A673 (cell line): ENCODE data around the gene KPNB1. TPM values are rescaled to one million over a fixed set of nuclear protein-coding genes. Genes with fewer than 3 reads are reported as not detected.

Experiments used
- BruUV-seq: library from RNA; stranded (reverse); fragments of 400-500 nt; replicated peaks from 2 replicates; lab custom pipeline; 2021; lab: Mats Ljungman, UMichigan
- CTCF ChIA-PET: fragments of 300-600 bp; sonication (Branson Sonifier 250); formaldehyde crosslinking; loops from one replicate; lab custom pipeline; 2022; ENCODE audit warnings: antibody characterized with exemption; lab: Charles Lee
- POLR2A ChIA-PET: fragments of 300-600 bp; sonication (Branson Sonifier 250); formaldehyde crosslinking; loops from one replicate; lab custom pipeline; 2022; ENCODE audit warnings: antibody characterized with exemption; ENCODE audit not compliant: low non-redundant PET; lab: Charles Lee
- DNase-seq: peaks from one replicate; pipeline ENCODE4 v3.0.0-alpha.2; 2015; ENCODE audit warnings: low spot score
- H3K27ac ChIP-seq: fragments of 200-600 bp; sonication (generic); 2 replicates; pipeline ENCODE4 v1.5.1; 2016; ENCODE audit warnings: mixed run types, low read depth, mild to moderate bottlenecking, mixed read lengths, antibody characterized with exemption, low read length; ENCODE audit not compliant: poor library complexity, severe bottlenecking
- H3K27me3 ChIP-seq: fragments of 200-600 bp; sonication (generic); replicated peaks from 2 replicates; pipeline ENCODE4 v1.6.1; 2017; ENCODE audit warnings: mixed run types, low read depth, mild to moderate bottlenecking, mixed read lengths, antibody characterized with exemption, low read length; ENCODE audit not compliant: insufficient read depth, poor library complexity
- H3K36me3 ChIP-seq: fragments of 200-600 bp; sonication (generic); 2 replicates; pipeline ENCODE4 v1.6.1; 2016; ENCODE audit warnings: mixed run types, mild to moderate bottlenecking, mixed read lengths, antibody characterized with exemption, low read length; ENCODE audit not compliant: insufficient read depth, poor library complexity, severe bottlenecking
- H3K4me1 ChIP-seq: fragments of 200-600 bp; sonication (generic); 2 replicates; pipeline ENCODE4 v1.6.1; 2017; ENCODE audit warnings: mixed run types, mild to moderate bottlenecking, mixed read lengths, antibody characterized with exemption, low read length; ENCODE audit not compliant: insufficient read depth, poor library complexity, severe bottlenecking
- H3K4me3 ChIP-seq: fragments of 200-600 bp; sonication (generic); 2 replicates; pipeline ENCODE4 v1.5.1; 2016; ENCODE audit warnings: low read depth, mixed run types, mild to moderate bottlenecking, mixed read lengths, low read length; ENCODE audit not compliant: poor library complexity, severe bottlenecking
- H3K9me3 ChIP-seq: fragments of 200-600 bp; sonication (generic); 2 replicates; pipeline ENCODE4 v1.6.1; 2016; ENCODE audit warnings: mixed run types, low read depth, mild to moderate bottlenecking, mixed read lengths, antibody characterized with exemption, low read length; ENCODE audit not compliant: poor library complexity, severe bottlenecking
- CTCF ChIP-seq: fragments of 300-800, 200-600 bp; sonication (generic); conservative IDR thresholded peaks from 2 replicates; pipeline ENCODE4 v1.5.1; 2017; ENCODE audit warnings: low read depth, mild to moderate bottlenecking, antibody characterized with exemption, low read length, moderate library complexity, mixed read lengths
- EZH2 ChIP-seq: fragments of 200-600 bp; sonication (generic); IDR thresholded peaks from 2 replicates; pipeline ENCODE4 v1.6.1; 2017; ENCODE audit warnings: borderline replicate concordance, low read depth, mild to moderate bottlenecking, mixed read lengths, antibody characterized with exemption, low read length; ENCODE audit not compliant: poor library complexity, severe bottlenecking
- intact Hi-C: fragments of 100-400 bp; cut with micrococcal nuclease; formaldehyde crosslinking; loops from one replicate; pipeline ENCODE4 v1.10.0; 2022; ENCODE audit not compliant: unreplicated experiment
- total RNA-seq: library from RNA; stranded (reverse); gene quantifications from 2 replicates; pipeline ENCODE4 v1.2.3, GENCODE V29; 2021

Gene KPNB1
- total RNA-seq, 1 experiment from 2014 or later, result 429 TPM

- Histone ChIP-seq H3K36me3 (no peaks in the 10 kb centered on the region), H3K4me3 (no peak overlapping the region), H3K27ac (no peak overlapping the region), H3K4me1 (no peaks in the 10 kb centered on the region), H3K27me3 (no peaks in the 10 kb centered on the region), H3K9me3 (no peaks in the 10 kb centered on the region)
- BruUV-seq, result no TSS peak
- ChIA-PET CTCF (no interaction called here), POLR2A (no interaction called here)
- DNase-seq, result no peak
- intact Hi-C loops, result no loop called here
- TF ChIP-seq EZH2 (no peak), CTCF (no peak)
Measured at GRCh38 chr17:47716375-47716774, 66.7 kb downstream of the KPNB1 start.

- Histone ChIP-seq H3K9me3 (no peaks in the 10 kb centered on the region), H3K27ac (no peak overlapping the region), H3K36me3 (no peaks in the 10 kb centered on the region), H3K4me1 (no peaks in the 10 kb centered on the region), H3K27me3 (no peaks in the 10 kb centered on the region), H3K4me3 (no peak overlapping the region)
- TF ChIP-seq CTCF (0 out of 2 replicates have a peak, but pooled peaks have one; percentile 17), EZH2 (no peak)
- ChIA-PET CTCF (no interaction called here), POLR2A (no interaction called here)
- DNase-seq, result no peak
- intact Hi-C loops, result no loop called here
- no TSS peak for BruUV-seq
Measured at GRCh38 chr17:47717261-47717697, 67.6 kb downstream of the KPNB1 start.

GRCh38 chr17:47717979-47718621 lies 68.4 kb downstream of the KPNB1 start:
- no peak overlapping the region for H3K4me3 ChIP-seq
- no TSS peak for BruUV-seq
- no peaks in the 10 kb centered on the region for H3K4me1 ChIP-seq
- DNase-seq, result no peak
- H3K27ac ChIP-seq, result no peak overlapping the region
- CTCF ChIA-PET, result no interaction called here
- intact Hi-C loops, result no loop called here
- no peak for TF ChIP-seq CTCF
- TF ChIP-seq EZH2, result no peak
- H3K27me3 ChIP-seq, result no peaks in the 10 kb centered on the region
- POLR2A ChIA-PET, result no interaction called here
- no peaks in the 10 kb centered on the region for H3K36me3 ChIP-seq
- no peaks in the 10 kb centered on the region for H3K9me3 ChIP-seq
